Measurements from ENCODE around the gene XAF1. TPM values are rescaled to one million over a fixed set of nuclear protein-coding genes. Genes with fewer than 3 reads are reported as not detected.

Gene XAF1
- total RNA-seq, 2 donors from 2014 or later = 4.2 to 4.6 TPM

- WGBS, 2 donors = 76 to 80% methylated on average over 6 of the region's 6 CpGs
- H3K4me1 ChIP-seq = no peaks in the 10 kb centered on the region
- TF ChIP-seq CTCF (IDR thresholded peaks at IDR 0.05) (no peak), POLR2A (IDR thresholded peaks at IDR 0.05) (no peak)
- H3K36me3 ChIP-seq (replicated peaks in 1 of 2; ENCODE audit: insufficient read depth in 1 of 2, low read depth in 2 of 2) = no peaks in the 10 kb centered on the region
- ATAC-seq (no peak), DNase-seq (no peak)
- no peaks in the 10 kb centered on the region for H3K27me3 ChIP-seq
- H3K9me3 ChIP-seq = no peaks in the 10 kb centered on the region
- intact Hi-C loops (cut with DNase I) = no loop called here
- H3K27ac ChIP-seq = no peak overlapping the region
- no peak overlapping the region for H3K4me3 ChIP-seq
These were observed 6.3 kb upstream of the XAF1 start for GRCh38 chr17:6749519-6749918.

GRCh38 chr17:6752068-6752909 is 3.6 kb upstream of the XAF1 start:
- intact Hi-C loops (cut with DNase I) = no loop called here
- H3K27me3 ChIP-seq = no peaks in the 10 kb centered on the region
- peak overlapping the region; percentile 14 to 63 (median 40) for H3K27ac ChIP-seq
- no peak overlapping the region for H3K4me3 ChIP-seq
- H3K4me1 ChIP-seq = no peaks in the 10 kb centered on the region
- 48 to 55% methylated on average over 7 of the region's 7 CpGs for WGBS, 2 donors
- no peaks in the 10 kb centered on the region for H3K36me3 ChIP-seq (replicated peaks in 1 of 2; ENCODE audit: insufficient read depth in 1 of 2, low read depth in 2 of 2)
- ATAC-seq (peak; percentile 60), DNase-seq (peak in 3 of 4 donors; percentile 18 to 72 (median 28))
- TF ChIP-seq CTCF (IDR thresholded peaks at IDR 0.05) (no peak), POLR2A (IDR thresholded peaks at IDR 0.05) (no peak)
- no peaks in the 10 kb centered on the region for H3K9me3 ChIP-seq

GRCh38 chr17:6753006-6753445 is 2.8 kb upstream of the XAF1 start:
- DNase-seq = peak; percentile 21 to 51 (median 26)
- no peaks in the 10 kb centered on the region for H3K9me3 ChIP-seq
- peak overlapping the region in 3 of 4 donors; percentile 21 to 63 (median 58) for H3K27ac ChIP-seq
- WGBS, 2 donors = 34 to 37% methylated on average over 9 of the region's 9 CpGs
- H3K4me1 ChIP-seq = no peaks in the 10 kb centered on the region
- no peaks in the 10 kb centered on the region for H3K27me3 ChIP-seq
- no peaks in the 10 kb centered on the region for H3K36me3 ChIP-seq (replicated peaks in 1 of 2; ENCODE audit: insufficient read depth in 1 of 2, low read depth in 2 of 2)
- intact Hi-C loops (cut with DNase I) = no loop called here
- peak; percentile 80 for ATAC-seq
- H3K4me3 ChIP-seq = no peak overlapping the region
- TF ChIP-seq CTCF (IDR thresholded peaks at IDR 0.05) (no peak), POLR2A (IDR thresholded peaks at IDR 0.05) (no peak)

GRCh38 chr17:6753546-6753945 is 2.3 kb upstream of the XAF1 start:
- H3K4me1 ChIP-seq = no peaks in the 10 kb centered on the region
- WGBS, 2 donors = 50 to 69% methylated on average over 4 to 6 of the region's 6 CpGs
- no peaks in the 10 kb centered on the region for H3K27me3 ChIP-seq
- H3K9me3 ChIP-seq = no peaks in the 10 kb centered on the region
- H3K27ac ChIP-seq = peak overlapping the region in 2 of 4 donors; percentile 58 to 63
- no peak for ATAC-seq
- no peak for TF ChIP-seq CTCF (IDR thresholded peaks at IDR 0.05)
- no peak for TF ChIP-seq POLR2A (IDR thresholded peaks at IDR 0.05)
- DNase-seq = no peak
- H3K36me3 ChIP-seq (replicated peaks in 1 of 2; ENCODE audit: insufficient read depth in 1 of 2, low read depth in 2 of 2) = no peaks in the 10 kb centered on the region
- H3K4me3 ChIP-seq = no peak overlapping the region
- intact Hi-C loops (cut with DNase I) = no loop called here

Data from body of pancreas (tissue), 4 donors.